ENCODE data around the gene MCM9.
"Not testable (repeated sequence)": the region's sequence is repeated elsewhere in the genome, so short reads cannot be mapped to it uniquely, and the experiment has no call there.

Gene MCM9

GRCh38 chr6:118893064-118893806 lies 41.7 kb downstream of the MCM9 start:
- DNase-seq = no peak

- DNase-seq = no peak
Observed at GRCh38 chr6:118892355-118892991, 42.5 kb downstream of the MCM9 start.

DNA sequence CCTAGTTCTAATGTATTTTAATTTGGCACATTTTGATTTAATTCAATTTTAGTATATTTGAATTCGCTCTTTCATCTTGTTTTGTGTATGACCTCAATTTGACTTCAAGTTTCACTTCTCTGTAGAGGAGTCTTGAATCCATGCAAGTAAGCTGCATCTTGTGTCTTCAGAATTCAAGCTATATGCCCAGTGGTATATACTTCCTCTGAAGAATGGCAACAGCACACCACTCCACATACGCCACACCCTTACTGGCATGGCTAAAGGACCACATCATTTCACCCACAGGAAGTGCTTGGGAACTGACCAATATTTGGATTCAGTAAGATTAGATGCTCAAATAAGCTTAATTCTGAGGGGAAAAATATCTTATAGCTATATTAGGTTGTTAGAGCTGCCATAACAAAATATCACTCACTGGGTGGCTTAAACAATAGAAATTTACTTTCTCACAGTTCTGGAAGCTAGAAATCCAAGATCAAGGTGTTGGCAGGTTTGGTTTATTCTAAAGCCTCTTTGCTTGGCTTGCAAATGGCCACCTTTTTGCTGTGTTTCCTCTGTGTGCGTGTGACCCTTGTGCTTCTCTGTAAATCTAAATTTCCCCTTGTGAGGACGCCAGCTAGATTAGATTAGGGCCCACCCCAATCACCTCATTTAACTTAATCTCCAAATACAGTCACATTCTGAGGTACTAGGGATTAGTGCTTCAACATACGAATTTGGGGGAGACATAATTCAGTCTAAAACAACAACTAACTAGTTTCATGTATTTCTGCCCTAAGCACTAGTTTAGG lies 43.8 kb downstream of the MCM9 start:
- DNase-seq = no peak

DNA sequence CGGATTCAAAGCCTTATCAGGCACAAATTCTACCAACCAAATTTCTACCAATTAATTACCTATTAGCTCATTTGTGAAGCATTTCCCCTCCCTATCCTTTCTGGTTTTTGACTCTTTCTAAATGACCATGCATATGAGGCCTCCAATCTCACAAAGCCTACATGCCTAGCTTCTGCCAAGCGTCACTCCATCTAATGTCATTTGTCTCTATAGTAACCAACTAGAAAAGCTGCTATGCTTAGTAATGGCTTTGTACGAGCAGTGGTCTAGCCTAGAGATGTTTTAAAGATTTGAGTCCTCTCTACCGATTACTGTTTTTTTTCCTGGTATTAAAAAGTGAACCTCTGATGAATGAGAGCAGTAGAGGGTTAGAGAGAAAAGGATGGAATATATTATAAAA lies 45.8 kb downstream of the MCM9 start:
- DNase-seq = no peak

DNA sequence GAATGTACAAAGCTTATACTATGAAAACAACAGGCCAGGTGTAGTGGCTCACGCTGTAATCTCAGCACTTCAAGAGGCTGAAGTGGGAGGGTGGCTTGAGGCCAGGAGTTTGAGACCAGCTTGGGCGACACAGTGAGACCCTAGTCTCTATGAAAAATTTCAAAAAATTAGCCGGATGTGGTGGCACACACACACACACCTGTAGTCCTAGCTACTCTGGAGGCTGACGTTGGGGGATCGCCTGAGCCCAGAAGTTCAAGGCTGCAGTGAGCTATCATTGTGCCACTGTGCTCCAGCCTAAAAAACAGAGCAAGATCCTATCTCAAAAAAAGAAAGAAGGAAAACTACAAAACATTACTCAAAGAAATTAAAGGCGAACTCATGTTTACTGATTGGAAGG lies 48.3 kb downstream of the MCM9 start:
- DNase-seq = no peak

- DNase-seq = no peak
Observed at GRCh38 chr6:118882314-118882905, 52.5 kb downstream of the MCM9 start.

DNA sequence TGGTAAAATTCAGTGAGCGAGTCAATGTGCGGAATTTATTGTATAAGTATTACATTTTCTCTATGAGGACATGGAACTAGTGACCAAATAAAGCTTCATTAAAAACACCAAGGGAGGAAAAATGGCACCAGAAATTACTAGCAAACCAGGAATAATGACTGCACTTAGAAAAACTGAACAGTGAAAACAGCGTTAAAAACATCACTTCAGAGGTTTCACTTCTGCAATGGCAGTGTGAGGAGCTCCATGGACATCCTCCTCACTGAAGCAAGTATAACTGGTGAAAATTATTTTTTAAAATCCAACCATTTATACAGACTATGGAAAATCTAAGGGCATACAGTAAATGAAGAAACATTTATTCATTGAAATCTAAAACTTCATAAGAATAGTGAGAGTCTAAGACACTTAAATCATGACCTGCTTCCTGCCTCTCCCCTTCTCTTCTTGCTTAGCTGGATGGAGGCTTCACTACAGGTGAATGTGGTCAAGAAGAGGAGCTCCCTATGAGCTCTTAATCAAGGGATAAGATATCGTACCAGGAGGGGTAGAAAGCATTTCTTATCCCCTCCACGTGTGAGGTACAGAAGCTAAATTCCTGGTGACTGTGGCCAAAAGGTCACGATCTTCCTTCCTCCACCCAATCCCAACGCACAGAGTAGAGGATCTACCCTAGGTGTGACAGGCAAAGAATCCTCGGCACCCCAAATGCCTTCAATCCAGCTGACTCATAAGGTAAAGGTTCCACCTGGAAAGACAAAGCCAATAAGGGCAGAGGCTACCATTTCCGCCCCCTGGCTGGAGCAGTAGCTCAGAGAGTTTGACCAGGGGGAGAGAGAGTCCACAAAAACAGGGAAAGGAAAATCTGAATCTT lies 53.3 kb downstream of the MCM9 start:
- DNase-seq = no peak

- DNase-seq = no peak
Observed at GRCh38 chr6:118877806-118878205, 57.2 kb downstream of the MCM9 start.

- no peak for DNase-seq
Observed at GRCh38 chr6:118876814-118877213, 58.1 kb downstream of the MCM9 start.

- no peak for DNase-seq
Observed at GRCh38 chr6:118876198-118876597, 58.8 kb downstream of the MCM9 start.

GRCh38 chr6:118875672-118876071 lies 59.3 kb downstream of the MCM9 start:
- DNase-seq = no peak

- DNase-seq = no peak
Observed at GRCh38 chr6:118873239-118873638, 61.7 kb downstream of the MCM9 start.

GRCh38 chr6:118872726-118873125 lies 62.2 kb downstream of the MCM9 start:
- DNase-seq = no peak

- no peak for DNase-seq
Observed at GRCh38 chr6:118872318-118872717, 62.6 kb downstream of the MCM9 start.

- no peak for DNase-seq
Observed at GRCh38 chr6:118871331-118871730, 63.6 kb downstream of the MCM9 start.

DNA sequence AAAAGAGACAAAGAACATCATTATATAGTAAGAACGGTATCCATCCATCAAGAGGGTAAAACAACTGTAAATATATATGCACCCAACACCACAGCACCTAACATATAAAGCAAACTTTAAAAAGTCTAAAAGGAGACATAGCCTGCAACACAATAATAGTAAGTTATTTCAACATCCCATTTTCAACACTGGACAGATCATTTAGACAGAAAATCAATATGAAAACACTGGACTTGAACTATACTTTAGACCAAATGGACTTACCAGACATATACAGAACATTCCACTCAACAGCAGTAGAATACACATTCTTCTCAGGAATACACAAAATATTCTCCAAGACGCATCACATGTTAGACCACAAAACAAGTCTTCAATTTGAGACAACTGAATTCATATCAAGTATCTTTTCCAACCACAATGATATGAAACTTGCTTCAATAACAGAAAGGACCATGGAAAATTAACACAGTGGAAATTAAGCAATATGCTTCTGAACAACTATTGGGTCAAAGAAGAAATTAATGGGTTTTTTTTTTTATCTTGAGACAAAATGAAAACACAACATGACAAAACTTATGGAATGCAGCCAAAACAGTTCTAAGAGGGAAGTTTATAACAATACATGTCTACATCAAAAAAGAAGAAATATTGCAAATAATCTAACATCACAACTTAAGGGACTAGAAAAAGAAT lies 64.9 kb downstream of the MCM9 start:
- no peak for DNase-seq

DNA sequence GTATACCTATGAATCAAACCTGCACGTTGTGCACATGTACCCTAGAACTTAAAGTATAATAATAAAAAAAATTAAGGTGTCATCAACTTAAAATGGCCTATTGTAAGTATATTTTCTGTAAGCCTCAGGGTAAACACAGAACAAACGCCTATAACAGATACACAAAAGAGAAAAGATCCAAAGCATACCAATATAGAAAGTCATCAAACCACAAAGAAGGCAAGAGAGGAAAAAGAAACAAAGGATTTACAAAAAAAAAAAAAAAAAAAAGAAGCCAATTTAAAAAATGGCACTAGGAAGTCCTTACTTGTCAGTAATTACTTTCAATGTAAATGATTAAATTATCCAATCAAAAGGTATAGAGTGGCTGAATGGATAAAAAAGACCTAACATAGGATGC lies 65.6 kb downstream of the MCM9 start:
- no peak for DNase-seq

GRCh38 chr6:118868901-118869300 lies 66.1 kb downstream of the MCM9 start:
- DNase-seq = not testable (repeated sequence)

DNA sequence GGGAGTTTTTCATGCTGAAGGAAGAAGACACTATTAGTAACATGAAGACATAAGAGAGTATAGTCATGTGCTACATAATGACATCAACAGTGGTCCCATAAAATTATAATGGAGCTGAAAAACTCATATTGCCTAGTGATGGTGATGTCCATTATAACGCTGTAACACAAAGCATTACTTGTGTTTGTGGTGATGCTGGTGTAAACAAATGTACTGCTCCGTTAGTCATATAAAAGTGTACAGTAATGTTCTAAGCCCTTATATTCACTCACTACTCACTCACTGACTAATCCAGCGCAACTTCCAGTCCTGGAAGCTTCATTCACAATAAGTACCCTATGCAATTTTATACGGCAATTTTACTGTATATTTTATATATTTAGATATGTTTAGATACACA lies 67.8 kb downstream of the MCM9 start:
- no peak for DNase-seq

DNA sequence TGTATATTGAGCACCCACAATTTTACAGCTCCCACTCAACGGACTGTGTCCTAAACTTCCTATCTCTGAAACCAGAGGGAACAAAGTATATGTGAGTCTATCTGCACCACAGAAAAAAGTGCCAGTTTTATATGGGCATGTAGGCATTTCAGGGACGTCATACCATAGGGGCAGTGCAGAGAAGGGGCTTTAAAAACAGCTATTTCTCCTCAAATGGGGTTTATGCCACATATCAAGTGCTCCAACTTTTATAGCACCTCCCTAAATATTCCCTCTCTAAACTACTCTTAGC lies 69.9 kb downstream of the MCM9 start:
- no peak for DNase-seq

DNA sequence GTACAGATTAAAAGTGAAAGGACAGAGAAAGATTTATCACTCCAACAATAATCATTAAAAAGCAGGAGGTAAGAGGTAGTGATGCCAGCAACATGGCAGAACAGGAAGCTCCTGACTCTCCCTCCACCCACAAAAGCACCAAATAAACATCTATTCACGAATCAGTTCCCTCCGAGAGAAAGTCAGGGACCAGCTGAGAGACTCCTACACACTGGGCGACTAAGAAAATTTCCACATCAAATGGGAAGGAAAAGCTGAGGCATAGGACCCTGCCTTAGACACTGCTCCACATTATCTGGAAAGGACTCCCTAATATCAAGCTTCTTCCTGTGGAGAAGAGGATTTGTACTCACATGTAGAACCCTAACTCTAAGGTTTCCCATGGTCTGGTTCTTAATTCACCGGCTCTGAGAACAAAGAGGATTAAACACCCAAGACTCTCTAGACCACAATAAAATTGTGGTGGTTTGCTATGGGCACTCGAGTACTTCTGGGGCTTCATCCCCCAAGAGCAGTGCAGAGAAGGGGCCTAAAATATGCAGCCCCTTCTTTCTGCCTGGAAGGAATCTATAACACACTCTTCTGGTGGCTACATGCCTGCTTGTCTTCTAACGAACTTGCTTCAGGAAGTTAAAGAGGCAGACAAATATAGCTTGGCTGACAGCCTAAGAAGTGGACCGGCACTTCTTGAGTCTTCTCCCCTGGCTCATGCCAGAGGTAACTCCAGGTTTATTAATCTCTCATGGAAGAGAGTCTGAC lies 70.4 kb downstream of the MCM9 start:
- DNase-seq = no peak

Data from stimulated activated CD8-positive, alpha-beta memory T cell treated with anti-CD3 and anti-CD28 coated beads, Interleukin-4, amount 100 ng/mL, for 48 hours (primary cell).